ENCODE results near the gene LPP. TPM values are rescaled to one million over a fixed set of nuclear protein-coding genes. Genes with fewer than 3 reads are reported as not detected.
A peak's percentile ranks its signal among the peaks of the same experiment; 100 is the strongest.
"Not testable (repeated sequence)": the region's sequence is repeated elsewhere in the genome, so short reads cannot be mapped to it uniquely, and the experiment has no call there.

The LPP gene
- polyA plus RNA-seq, 3 donors, result 26.4 to 31.9 (median 28.6) TPM

DNA sequence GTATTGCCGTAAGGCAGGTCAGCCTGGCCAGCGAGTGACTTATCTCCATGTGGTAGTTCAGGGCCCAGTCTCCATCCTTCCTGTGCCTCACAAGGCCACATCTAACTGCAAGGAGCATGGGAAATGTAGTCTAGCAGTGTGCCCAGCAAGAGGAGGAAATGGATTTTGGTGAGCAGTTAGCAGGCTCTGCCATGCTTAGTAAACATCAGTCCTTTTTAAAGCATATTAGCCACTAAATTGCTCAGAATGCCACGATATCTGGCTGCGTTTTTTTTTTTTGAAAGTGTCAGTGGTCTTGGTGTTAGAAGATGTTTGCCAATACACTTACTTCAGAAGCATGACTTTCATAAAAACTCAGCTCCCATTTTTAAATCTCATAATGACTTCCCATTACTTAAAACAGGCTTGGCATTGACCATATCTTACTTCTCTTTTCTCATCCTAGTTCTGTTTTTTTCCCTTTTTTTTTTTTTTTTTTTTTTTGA is 547.6 kb downstream of the LPP start:
- DNase-seq (ENCODE audit: extremely low read depth in 1 of 11, low read depth in 9 of 11, low spot score in 4 of 11), result no peak

- DNase-seq (ENCODE audit: extremely low read depth in 1 of 11, low read depth in 9 of 11, low spot score in 4 of 11), result not testable (repeated sequence)
Measured at GRCh38 chr3:188702028-188702427, 548.1 kb downstream of the LPP start.

DNA sequence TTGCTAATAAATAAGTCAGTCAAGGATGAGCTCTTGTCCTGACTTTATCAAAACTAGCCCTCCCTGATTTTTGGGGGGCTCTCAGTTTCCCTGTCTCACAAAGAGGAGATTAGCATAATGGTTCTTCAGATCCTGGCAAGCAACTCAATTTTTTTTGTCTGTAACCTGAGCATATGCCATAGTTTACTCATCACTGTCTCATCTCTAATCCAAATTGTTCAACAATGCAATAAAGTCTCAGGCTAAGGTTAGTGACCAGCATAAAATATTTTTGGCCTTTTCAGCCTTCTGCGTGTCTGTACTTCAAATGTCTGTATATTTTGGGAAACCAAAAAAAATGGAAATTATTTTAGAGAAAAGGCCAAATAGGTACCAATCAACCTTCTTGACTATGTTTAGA is 552.2 kb downstream of the LPP start:
- DNase-seq (ENCODE audit: extremely low read depth in 1 of 11, low read depth in 9 of 11, low spot score in 4 of 11), result no peak

GRCh38 chr3:188706599-188706998 is 552.6 kb downstream of the LPP start:
- no peak for DNase-seq (ENCODE audit: extremely low read depth in 1 of 11, low read depth in 9 of 11, low spot score in 4 of 11)

- no peak for DNase-seq (ENCODE audit: extremely low read depth in 1 of 11, low read depth in 9 of 11, low spot score in 4 of 11)
Measured at GRCh38 chr3:188707381-188708288, 553.7 kb downstream of the LPP start.

DNA sequence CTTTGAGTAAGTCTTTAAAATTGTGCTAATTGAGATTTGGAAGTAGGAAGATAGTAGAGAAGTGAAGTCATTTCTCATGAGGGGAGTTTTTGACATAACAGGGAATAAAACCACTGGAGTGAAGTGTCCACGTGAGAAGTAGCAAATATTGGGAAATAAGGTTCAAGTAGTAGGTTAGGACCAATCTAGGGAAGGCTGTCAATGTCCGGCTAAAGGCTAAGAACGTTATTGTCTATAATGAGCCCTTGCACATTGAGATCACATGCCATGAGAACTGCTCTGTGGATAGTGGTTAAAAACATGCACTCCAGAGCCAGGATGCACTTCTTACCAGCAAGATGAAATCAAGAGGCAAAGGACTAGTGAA is 557.9 kb downstream of the LPP start:
- no peak for DNase-seq (ENCODE audit: extremely low read depth in 1 of 11, low read depth in 9 of 11, low spot score in 4 of 11)

DNA sequence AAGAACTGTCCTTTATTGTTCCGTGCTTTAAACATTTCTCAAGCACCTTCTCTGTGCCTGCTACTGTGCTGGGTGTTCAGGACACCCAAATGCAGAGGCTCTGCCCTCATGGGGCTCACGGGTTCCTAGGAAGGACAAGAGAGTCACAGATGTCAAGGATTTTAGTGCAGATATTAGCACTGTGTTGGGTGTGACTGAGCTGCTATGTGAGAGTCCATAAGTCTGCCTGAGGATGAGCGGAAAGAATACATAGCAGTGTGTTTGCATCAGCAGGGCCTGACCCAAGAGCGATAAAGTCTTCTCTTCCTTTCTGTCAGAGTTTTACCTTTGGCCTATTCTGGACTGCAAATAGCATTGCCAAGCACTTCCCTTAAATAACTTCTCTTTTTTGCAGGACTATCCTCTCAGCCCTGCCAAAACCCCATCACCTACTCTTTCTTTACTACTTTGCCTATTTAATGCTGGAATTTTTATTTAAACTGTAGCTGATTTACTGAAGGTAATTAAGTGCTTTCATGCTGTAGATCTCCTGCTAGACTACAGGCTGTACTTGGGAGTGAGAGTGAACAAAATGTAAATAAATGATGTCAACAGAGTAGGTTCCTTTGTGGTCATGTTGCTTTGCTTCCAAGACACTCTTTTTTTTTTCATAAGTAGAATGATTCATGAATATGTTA is 558.4 kb downstream of the LPP start:
- peak in 5 of 11 donors; percentile 6 to 30 (median 17) for DNase-seq (ENCODE audit: extremely low read depth in 1 of 11, low read depth in 9 of 11, low spot score in 4 of 11)

DNA sequence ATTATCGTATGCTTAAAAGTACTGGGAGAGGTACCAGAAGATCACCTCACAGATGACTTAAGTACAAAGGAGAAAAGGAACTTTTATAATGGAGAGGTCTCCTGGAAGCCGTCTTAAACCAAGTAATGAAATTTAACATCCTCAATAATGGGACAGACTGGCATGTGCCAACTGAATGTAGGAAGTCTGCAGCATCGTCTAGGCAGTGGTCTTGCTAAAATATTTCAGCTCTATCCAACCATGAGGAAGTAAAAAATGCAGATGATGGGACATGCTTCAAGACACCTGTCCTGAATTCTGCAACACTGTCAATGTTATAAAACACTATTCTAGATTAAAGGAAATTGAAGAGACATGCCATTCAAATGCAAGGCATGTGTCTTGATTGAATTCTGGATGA is 559.0 kb downstream of the LPP start:
- DNase-seq (ENCODE audit: extremely low read depth in 1 of 11, low read depth in 9 of 11, low spot score in 4 of 11), result no peak

DNA sequence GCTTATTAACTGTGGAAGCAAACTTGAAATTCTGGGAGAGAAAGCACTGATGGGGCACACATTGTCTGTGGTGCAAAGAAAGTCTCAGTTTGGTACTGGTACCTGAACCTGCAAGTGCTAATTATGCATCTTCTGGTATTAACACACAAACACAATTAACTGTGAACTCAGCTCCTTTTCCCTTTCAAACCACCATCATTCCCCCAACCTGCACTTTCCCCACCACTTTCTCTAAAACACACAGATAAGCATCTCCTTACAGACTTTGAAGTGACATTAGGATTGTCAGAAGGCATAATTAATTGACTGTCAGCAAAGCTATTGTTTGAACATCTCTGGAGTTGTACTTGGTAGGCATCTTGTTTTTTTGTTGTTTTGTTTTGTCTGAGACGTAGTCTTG is 565.6 kb downstream of the LPP start:
- DNase-seq (ENCODE audit: extremely low read depth in 1 of 11, low read depth in 9 of 11, low spot score in 4 of 11), result no peak

DNA sequence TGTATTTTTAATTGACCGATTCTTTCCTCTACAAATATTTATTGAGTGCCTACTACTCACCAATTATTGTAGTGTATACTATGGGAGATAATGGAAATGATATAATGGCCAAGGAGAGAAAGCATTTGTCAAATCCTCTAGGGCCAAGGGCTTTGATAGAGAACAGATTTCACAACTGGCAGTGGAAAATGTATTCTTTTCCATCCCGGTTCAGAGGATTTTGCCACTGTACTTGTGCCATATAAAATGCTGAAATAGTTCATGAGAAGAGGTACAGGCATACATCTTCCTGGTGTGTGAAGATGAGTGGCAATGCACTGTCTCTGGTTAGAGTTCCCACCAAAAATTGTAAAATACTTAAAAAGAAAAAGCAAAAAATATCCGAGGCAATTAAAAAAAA is 566.3 kb downstream of the LPP start:
- no peak for DNase-seq (ENCODE audit: extremely low read depth in 1 of 11, low read depth in 9 of 11, low spot score in 4 of 11)

GRCh38 chr3:188720636-188721035 is 566.7 kb downstream of the LPP start:
- DNase-seq (ENCODE audit: extremely low read depth in 1 of 11, low read depth in 9 of 11, low spot score in 4 of 11), result no peak

DNA sequence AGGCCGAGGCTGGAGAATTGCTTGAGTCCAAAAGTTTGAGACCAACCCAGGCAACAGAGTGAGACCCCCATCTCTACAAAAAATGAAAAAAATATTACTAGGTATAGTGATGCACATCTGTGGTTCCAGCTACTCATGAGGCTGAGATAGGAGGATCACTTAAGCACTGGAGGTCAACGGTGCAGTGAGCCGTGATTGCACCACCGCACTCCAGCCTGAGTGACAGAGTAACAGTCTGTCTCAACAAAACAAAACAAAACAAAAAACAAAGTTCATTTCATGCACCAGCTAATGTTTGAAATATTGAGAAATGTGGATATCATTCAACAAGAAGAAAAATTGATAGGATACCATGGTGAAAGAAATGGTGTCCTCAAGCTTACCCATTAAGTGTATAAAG is 567.4 kb downstream of the LPP start:
- no peak for DNase-seq (ENCODE audit: extremely low read depth in 1 of 11, low read depth in 9 of 11, low spot score in 4 of 11)

- DNase-seq (ENCODE audit: extremely low read depth in 1 of 11, low read depth in 9 of 11, low spot score in 4 of 11), result peak in 1 of 11 donors; percentile 8
Measured at GRCh38 chr3:188721990-188722389, 568.0 kb downstream of the LPP start.

GRCh38 chr3:188722963-188723362 is 569.0 kb downstream of the LPP start:
- DNase-seq (ENCODE audit: extremely low read depth in 1 of 11, low read depth in 9 of 11, low spot score in 4 of 11), result no peak

GRCh38 chr3:188727052-188727451 is 573.1 kb downstream of the LPP start:
- no peak for DNase-seq (ENCODE audit: extremely low read depth in 1 of 11, low read depth in 9 of 11, low spot score in 4 of 11)

DNA sequence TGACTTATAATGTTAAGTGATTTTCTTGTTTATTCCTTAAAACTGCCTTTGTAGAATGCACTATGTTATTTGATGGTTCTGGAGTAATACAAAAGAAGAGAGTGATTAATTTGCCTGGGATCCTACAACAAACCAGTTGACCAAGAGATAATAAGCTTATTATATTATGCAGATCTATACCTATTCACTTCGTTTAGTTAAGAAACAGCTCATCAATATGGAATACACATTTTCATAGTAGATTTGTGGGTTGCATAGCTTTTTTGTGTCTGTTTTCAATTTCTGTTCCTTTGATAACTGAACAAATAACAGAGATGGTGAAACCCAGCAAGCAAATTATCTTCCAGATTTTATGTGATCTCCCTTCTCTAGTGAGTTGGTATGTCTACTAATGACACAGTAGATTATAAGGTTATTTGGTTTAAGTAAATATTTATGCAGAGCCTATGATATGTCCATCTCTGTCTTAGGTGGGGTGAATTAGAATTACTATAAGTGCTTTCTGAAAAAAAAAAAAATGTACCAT is 574.5 kb downstream of the LPP start:
- DNase-seq (ENCODE audit: extremely low read depth in 1 of 11, low read depth in 9 of 11, low spot score in 4 of 11), result no peak

GRCh38 chr3:188729422-188729821 is 575.5 kb downstream of the LPP start:
- no peak for DNase-seq (ENCODE audit: extremely low read depth in 1 of 11, low read depth in 9 of 11, low spot score in 4 of 11)

DNA sequence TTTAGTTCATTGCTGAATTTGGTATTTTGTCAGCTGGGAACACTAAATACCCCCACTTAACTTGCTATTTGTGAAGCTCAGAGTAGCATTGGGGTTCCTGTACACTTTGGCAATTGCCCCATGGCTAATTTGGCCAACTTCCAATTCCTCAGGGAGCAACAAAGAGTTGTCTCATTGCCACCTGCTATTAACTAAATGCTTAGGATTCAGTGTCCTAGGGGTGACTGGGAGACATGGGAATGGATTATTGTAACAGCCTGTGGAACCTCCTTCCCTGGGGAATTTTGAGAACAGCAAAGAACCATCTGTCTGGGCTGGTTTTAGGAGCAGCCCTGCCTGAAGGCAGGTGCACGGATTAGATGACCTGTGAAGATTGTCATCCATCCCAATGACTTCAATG is 580.4 kb downstream of the LPP start:
- no peak for DNase-seq (ENCODE audit: extremely low read depth in 1 of 11, low read depth in 9 of 11, low spot score in 4 of 11)

GRCh38 chr3:188739511-188739910 is 585.6 kb downstream of the LPP start:
- DNase-seq (ENCODE audit: extremely low read depth in 1 of 11, low read depth in 9 of 11, low spot score in 4 of 11), result no peak

- no peak for DNase-seq (ENCODE audit: extremely low read depth in 1 of 11, low read depth in 9 of 11, low spot score in 4 of 11)
Measured at GRCh38 chr3:188740010-188740409, 586.1 kb downstream of the LPP start.

Measured in renal cortex interstitium (tissue), 11 donors.